ENCODE data around the gene SLC22A23. TPM values are rescaled to one million over a fixed set of nuclear protein-coding genes. Genes with fewer than 3 reads are reported as not detected.

The SLC22A23 gene
- total and polyA plus RNA-seq, 12 donors, result 2.3 to 18.5 (median 5.3) TPM

DNA sequence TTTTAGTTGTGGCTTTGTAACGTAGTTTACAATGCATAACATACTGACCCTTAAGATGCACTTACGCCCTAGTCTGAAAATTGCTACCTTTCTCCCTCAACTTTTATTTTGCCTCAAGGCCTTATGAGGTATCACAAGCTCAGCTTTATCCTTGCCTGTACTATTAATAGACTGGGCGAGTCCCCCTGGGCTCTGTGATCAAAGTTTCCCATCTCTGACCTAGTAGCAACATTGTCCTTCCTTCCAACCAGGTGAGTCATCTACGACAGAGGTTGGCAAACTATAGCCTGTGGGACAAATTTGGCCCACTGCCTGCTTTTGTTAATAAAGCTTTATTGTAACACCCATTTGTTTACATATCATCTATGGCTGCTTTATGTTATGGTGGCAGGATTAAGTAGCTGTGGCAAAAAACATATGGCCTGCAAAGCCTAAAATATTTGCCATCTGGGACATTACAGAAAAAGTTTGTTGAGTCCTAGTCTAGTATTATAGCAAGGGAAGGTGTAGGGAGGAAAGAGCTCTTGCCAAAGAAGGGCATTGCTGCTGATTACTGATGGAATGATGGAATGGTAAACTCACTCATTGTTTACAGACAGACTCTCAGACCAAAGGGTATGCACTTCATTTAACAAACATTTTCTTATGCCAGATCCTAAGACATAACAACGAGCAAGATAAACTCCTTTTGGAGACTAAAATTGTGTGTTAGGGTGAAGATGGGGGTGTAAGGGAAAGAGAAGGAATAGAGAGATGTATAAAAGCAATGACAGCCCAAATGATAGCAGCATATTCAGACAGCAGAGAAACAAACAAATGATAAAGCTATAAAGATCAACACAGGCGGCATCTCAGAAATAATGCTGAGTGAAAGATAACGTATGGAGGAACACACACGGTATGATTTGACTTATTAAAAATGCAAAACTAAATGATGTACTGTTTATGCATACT, 74.2 kb downstream of the SLC22A23 start:
- WGBS, 4 donors, result 74 to 78% (median 76%) methylated on average over 8 of the region's 8 CpGs
- H3K9me3 ChIP-seq (replicated peaks in 1 of 3), result no peaks in the 10 kb centered on the region
- no peaks in the 10 kb centered on the region for H3K36me3 ChIP-seq (replicated peaks in 1 of 2)
- intact Hi-C loops (cut with DNase I), result no loop called here
- TF ChIP-seq POLR2A (IDR thresholded peaks at IDR 0.05) (no peak), CTCF (IDR thresholded peaks at IDR 0.05) (no peak)
- peaks cover 6 to 10% of the 10 kb centered on the region in 2 donors for H3K4me1 ChIP-seq (replicated peaks in 1 of 2)
- DNase-seq, result no peak
- no peaks in the 10 kb centered on the region for H3K27me3 ChIP-seq
- no peak overlapping the region for H3K27ac ChIP-seq
- no peak overlapping the region for H3K4me3 ChIP-seq

DNA sequence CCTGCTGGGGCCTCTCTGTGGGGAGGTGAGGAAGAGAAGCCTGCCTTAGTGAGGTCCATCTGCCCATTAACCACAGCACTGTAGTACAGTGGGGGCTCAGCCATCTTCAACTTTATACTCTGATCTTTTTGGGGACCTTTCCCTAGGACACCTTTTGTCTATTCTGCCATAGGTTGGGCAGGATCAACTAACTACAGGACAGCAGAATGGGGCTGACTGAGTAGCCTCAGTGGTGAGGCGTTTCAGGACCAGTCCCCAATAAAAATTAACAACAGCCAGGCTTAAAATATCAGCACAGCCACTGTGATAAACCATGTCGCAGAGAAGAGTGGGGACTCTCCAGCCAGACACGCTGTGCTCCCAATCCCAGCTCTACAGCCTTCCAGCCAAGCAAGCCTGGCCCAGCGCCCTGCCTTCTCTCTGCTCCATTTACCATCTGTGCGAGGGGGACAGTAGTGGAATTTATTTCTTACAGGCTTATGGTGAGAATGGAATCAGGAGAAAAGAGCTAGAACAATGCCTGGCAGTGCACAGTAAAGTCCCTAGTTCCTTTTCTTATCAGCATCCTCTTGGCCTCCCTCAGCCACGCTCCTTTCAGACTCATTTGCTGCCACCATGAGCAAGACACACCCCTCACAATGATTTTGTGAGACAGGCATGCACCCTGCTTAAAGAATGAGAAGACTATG, 75.5 kb downstream of the SLC22A23 start:
- WGBS, 4 donors, result 83 to 91% (median 87%) methylated on average over 5 to 6 of the region's 6 CpGs
- Histone ChIP-seq H3K9me3 (replicated peaks in 1 of 3) (no peaks in the 10 kb centered on the region), H3K27me3 (no peaks in the 10 kb centered on the region), H3K4me1 (replicated peaks in 1 of 2) (peaks cover 6 to 10% of the 10 kb centered on the region in 2 donors), H3K27ac (no peak overlapping the region), H3K36me3 (replicated peaks in 1 of 2) (no peaks in the 10 kb centered on the region), H3K4me3 (no peak overlapping the region)
- no peak for TF ChIP-seq POLR2A (IDR thresholded peaks at IDR 0.05)
- no peak for TF ChIP-seq CTCF (IDR thresholded peaks at IDR 0.05)
- intact Hi-C loops (cut with DNase I), result no loop called here
- DNase-seq, result no peak

DNA sequence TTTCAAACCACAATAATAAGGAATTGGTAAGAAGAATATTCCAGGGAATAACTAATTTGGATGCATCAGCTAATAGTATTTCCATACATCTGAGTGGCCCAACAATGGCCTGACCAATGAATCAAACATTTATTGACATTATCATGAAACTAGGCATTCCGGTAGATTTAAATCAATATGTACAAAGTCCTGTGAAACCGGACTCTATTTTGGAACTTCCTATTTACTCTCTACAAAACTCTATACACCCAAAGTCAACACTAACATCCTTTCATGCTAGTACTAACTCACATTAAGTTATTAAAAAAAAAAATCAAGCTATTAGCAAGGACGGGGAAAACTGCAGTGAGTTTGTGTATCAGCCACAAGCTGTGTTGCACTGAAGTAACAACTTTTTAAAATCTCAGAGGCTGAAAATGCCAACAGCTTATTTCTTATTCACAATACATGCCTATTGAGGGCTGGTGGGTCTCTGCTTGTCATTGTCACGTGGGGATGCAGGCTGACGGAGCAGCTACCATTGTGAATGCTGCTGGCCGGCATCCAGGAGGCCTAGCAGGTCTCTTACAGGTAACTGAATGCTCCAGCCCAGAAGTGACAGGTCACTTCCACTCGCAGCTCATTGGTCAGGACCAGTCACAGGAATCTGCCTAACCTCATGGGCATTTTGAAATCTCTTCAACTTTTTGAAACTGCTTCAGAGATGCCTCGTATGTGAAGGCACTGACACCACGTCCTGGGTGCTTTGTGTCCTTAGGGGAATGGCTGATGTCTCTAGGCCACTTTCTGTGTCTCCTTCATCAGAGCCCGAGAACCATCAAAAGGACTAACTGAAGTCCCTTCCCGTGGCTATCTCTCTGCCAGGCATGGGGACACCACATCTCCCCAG, 76.3 kb downstream of the SLC22A23 start:
- DNase-seq, result no peak
- no peak overlapping the region for H3K27ac ChIP-seq
- no peaks in the 10 kb centered on the region for H3K9me3 ChIP-seq (replicated peaks in 1 of 3)
- no peak for TF ChIP-seq POLR2A (IDR thresholded peaks at IDR 0.05)
- TF ChIP-seq CTCF (IDR thresholded peaks at IDR 0.05), result no peak
- H3K36me3 ChIP-seq (replicated peaks in 1 of 2), result no peaks in the 10 kb centered on the region
- intact Hi-C loops (cut with DNase I), result no loop called here
- no peaks in the 10 kb centered on the region for H3K27me3 ChIP-seq
- H3K4me3 ChIP-seq, result no peak overlapping the region
- 85 to 89% (median 88%) methylated on average over 7 to 11 of the region's 11 CpGs for WGBS, 4 donors
- H3K4me1 ChIP-seq (replicated peaks in 1 of 2), result peaks cover 6 to 10% of the 10 kb centered on the region in 2 donors

Data from adrenal gland (tissue), 12 donors.